PC-9 (cell line): ENCODE measurements around the gene SDK2.

Experiments used
- CTCF ChIP-seq: fragments of 200-600 bp; sonication (generic); conservative IDR thresholded peaks from 2 replicates; pipeline ENCODE4 v1.6.1; 2017; ENCODE audit warnings: mixed run types, antibody characterized with exemption, mild to moderate bottlenecking, moderate library complexity
- EZH2 ChIP-seq: fragments of 200-600 bp; sonication (generic); IDR thresholded peaks from 2 replicates; pipeline ENCODE4 v1.8.0; 2017; ENCODE audit warnings: antibody characterized with exemption, low read depth

GRCh38 chr17:73459980-73460379 lies 184.3 kb downstream of the SDK2 start:
- TF ChIP-seq CTCF (no peak), EZH2 (no peak)
